Measurements from ENCODE around the gene LRRC1.

GRCh38 chr6:53937461-53937860 lies 142.7 kb downstream of the LRRC1 start:
- TF ChIP-seq CTCF (IDR thresholded peaks at IDR 0.05) (no peak), POLR2A (IDR thresholded peaks at IDR 0.05; ENCODE audit: low read depth) (no peak), POLR2AphosphoS5 (IDR thresholded peaks at IDR 0.05) (no peak)

All from esophagus muscularis mucosa (tissue), 3 donors.